PC-9 (cell line): ENCODE measurements around the gene JPH2.

Experiments used
- CTCF ChIP-seq: fragments of 200-600 bp; sonication (generic); conservative IDR thresholded peaks from 2 replicates; pipeline ENCODE4 v1.6.1; 2017; ENCODE audit warnings: mixed run types, antibody characterized with exemption, mild to moderate bottlenecking, moderate library complexity
- EZH2 ChIP-seq: fragments of 200-600 bp; sonication (generic); IDR thresholded peaks from 2 replicates; pipeline ENCODE4 v1.8.0; 2017; ENCODE audit warnings: antibody characterized with exemption, low read depth

- TF ChIP-seq CTCF (no peak), EZH2 (no peak)
Observed at GRCh38 chr20:44098256-44098630, 88.7 kb downstream of the JPH2 start.
